H1 (cell line): ENCODE results near the gene TRIM39. TPM values are rescaled to one million over a fixed set of nuclear protein-coding genes. Genes with fewer than 3 reads are reported as not detected.

Experiments used
- SAP30 ChIP-seq: fragments of 300-600 bp; sonication (generic); IDR thresholded peaks from 2 replicates; pipeline ENCODE4 v1.7.1; 2012; ENCODE audit warnings: low read length, moderate library complexity, mild to moderate bottlenecking, inconsistent platforms; ENCODE audit not compliant: insufficient read depth, insufficient replicate concordance
- polyA plus RNA-seq, 7 experiments: library from polyadenylated mRNA; depleted of rRNA in 3 of 7; stranded (reverse) in 5 of 7; unstranded in 2 of 7; fragments of >200 nt in 5 of 7; fragments of 200-250 nt in 2 of 7; gene quantifications; 1 replicate in 5 of 7; 2 replicates in 1 of 7; 4 replicates in 1 of 7; pipeline versions ENCODE4 v1.2.1 to v1.2.3, GENCODE V29; 2011 to 2013; ENCODE audit warnings: missing spikeins in 2 of 7, mixed read lengths in 2 of 7
- total RNA-seq: library from RNA; stranded (reverse); fragmentation: NEBNext Ultra II Directional; extraction: Animal tissue kit (Norgen Biotek cat#: 25700); gene quantifications from 2 replicates; pipeline ENCODE4 v1.2.1, GENCODE V29; 2021

TRIM39 gene
- total and polyA plus RNA-seq, 2 of the 8 experiments (the other 6 are each of a cell fraction or from before 2014, with no cell fraction given) = 7.3 to 26.1 TPM

- no peak for TF ChIP-seq SAP30
Measured at GRCh38 chr6:30334075-30334783, 7.5 kb downstream of the TRIM39 start (continued).
